ENCODE results near the gene CHN1. TPM values are rescaled to one million over a fixed set of nuclear protein-coding genes. Genes with fewer than 3 reads are reported as not detected.

Gene CHN1
- total RNA-seq, 1 donor from 2014 or later = 45.0 TPM

DNA sequence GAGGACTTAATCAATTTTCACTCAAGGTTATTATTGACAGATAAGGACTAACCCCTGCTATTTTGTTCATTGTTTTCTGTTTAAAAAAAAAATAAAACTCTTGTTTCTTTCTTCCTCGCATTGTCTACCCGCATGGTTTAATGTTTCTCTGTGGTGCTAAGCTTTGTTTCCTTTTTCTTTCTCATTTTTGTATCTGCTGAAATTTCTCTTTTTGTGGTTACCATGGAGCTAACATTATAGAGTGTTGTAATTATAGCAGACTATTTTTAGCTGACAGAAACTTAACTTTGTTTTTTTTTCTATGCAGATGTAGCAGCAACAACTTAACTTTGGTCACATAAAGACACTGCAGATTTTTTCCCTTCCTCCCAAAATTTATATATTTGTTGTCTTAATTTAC, 43.1 kb upstream of the CHN1 start:
- DNase-seq (ENCODE audit: low spot score) = no peak
- H3K27ac Mint-ChIP-seq = no peak overlapping the region
- no peak overlapping the region for H3K4me3 Mint-ChIP-seq
- Histone ChIP-seq H3K4me3 (no peak overlapping the region), H3K9ac (no peak overlapping the region), H3K4me2 (no peak overlapping the region), H3K27me3 (no peaks in the 10 kb centered on the region), H2AFZ (replicated peaks) (no peak overlapping the region), H3F3A (ENCODE audit: low read depth) (no peaks in the 10 kb centered on the region), H3K9me3 (ENCODE audit: low read depth) (no peaks in the 10 kb centered on the region), H3K36me3 (no peaks in the 10 kb centered on the region), H3K4me1 (no peaks in the 10 kb centered on the region), H4K20me1 (ENCODE audit: low read depth) (no peaks in the 10 kb centered on the region), H3K27ac (no peak overlapping the region), H3K79me2 (ENCODE audit: low read depth) (no peaks in the 10 kb centered on the region)
- no peaks in the 10 kb centered on the region for H3K36me3 Mint-ChIP-seq
- peaks cover 9% of the 10 kb centered on the region for H3K9me3 Mint-ChIP-seq
- H3K27me3 Mint-ChIP-seq (ENCODE audit: insufficient read depth, low read depth) = no peaks in the 10 kb centered on the region
- H3K4me1 Mint-ChIP-seq = no peaks in the 10 kb centered on the region
- TF ChIP-seq EZH2 (IDR thresholded peaks at IDR 0.05) = no peak
- TF ChIP-seq EZH2phosphoT487 (IDR thresholded peaks at IDR 0.05) = no peak
- TF ChIP-seq, protein P1, sequence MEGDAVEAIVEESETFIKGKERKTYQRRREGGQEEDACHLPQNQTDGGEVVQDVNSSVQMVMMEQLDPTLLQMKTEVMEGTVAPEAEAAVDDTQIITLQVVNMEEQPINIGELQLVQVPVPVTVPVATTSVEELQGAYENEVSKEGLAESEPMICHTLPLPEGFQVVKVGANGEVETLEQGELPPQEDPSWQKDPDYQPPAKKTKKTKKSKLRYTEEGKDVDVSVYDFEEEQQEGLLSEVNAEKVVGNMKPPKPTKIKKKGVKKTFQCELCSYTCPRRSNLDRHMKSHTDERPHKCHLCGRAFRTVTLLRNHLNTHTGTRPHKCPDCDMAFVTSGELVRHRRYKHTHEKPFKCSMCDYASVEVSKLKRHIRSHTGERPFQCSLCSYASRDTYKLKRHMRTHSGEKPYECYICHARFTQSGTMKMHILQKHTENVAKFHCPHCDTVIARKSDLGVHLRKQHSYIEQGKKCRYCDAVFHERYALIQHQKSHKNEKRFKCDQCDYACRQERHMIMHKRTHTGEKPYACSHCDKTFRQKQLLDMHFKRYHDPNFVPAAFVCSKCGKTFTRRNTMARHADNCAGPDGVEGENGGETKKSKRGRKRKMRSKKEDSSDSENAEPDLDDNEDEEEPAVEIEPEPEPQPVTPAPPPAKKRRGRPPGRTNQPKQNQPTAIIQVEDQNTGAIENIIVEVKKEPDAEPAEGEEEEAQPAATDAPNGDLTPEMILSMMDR (IDR thresholded peaks at IDR 0.05) = no peak

DNA sequence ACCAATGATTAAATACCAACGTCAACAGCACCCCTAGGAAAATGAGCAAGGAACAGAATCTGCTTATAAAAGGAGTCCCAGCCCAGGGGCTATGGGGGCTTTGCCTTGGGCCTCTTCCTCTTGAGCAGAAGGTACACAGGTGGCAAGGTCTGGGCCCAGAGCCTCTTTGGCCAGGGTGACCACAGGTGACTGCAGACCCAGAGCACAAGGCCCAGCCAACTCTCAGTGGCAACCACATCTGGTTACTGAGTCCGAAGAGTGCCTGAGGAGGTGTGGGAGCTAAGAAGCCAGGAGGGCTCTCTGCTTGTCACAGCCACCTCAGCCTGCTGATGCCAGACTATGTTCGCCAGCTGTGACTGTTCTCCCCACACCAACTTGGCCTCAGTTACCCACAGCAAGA, 34.3 kb upstream of the CHN1 start:
- Mint-ChIP-seq H3K4me1 (peaks cover 4% of the 10 kb centered on the region), H3K4me3 (no peak overlapping the region), H3K27me3 (ENCODE audit: insufficient read depth, low read depth) (peaks cover 8% of the 10 kb centered on the region), H3K36me3 (no peaks in the 10 kb centered on the region), H3K9me3 (peaks cover 6% of the 10 kb centered on the region), H3K27ac (no peak overlapping the region)
- no peaks in the 10 kb centered on the region for H3K36me3 ChIP-seq
- H3F3A ChIP-seq (ENCODE audit: low read depth) = no peaks in the 10 kb centered on the region
- H3K27me3 ChIP-seq = no peaks in the 10 kb centered on the region
- H3K9ac ChIP-seq = no peak overlapping the region
- H3K4me3 ChIP-seq = no peak overlapping the region
- H4K20me1 ChIP-seq (ENCODE audit: low read depth) = no peaks in the 10 kb centered on the region
- no peaks in the 10 kb centered on the region for H3K4me1 ChIP-seq
- H3K9me3 ChIP-seq (ENCODE audit: low read depth) = no peaks in the 10 kb centered on the region
- no peak for TF ChIP-seq EZH2phosphoT487 (IDR thresholded peaks at IDR 0.05)
- TF ChIP-seq, protein P1 (IDR thresholded peaks at IDR 0.05) = no peak
- no peak for TF ChIP-seq EZH2 (IDR thresholded peaks at IDR 0.05)
- no peaks in the 10 kb centered on the region for H3K79me2 ChIP-seq (ENCODE audit: low read depth)
- no peak overlapping the region for H3K27ac ChIP-seq
- no peak overlapping the region for H2AFZ ChIP-seq (replicated peaks)
- H3K4me2 ChIP-seq = no peak overlapping the region
- no peak for DNase-seq (ENCODE audit: low spot score)

DNA sequence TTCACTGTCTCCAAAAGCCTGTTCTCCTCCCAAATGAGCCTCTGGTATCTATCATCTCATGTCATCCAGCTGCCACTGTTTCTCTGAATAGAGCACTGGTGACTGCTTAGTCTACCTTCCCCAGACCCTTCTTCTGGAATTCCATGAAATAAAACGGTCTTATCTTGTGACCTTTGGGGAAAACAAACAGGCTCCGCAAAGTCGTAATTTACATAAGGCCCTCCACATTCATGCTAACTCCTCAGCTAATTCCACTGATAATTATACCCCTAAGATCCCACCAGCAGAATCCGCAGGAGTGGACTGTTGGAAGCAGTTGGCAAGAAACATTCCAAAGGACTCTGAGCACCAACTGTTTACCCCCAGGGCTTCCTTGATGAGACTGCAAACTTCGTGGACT, 33.9 kb upstream of the CHN1 start:
- H2AFZ ChIP-seq (replicated peaks) = no peak overlapping the region
- Mint-ChIP-seq H3K27ac (no peak overlapping the region), H3K36me3 (no peaks in the 10 kb centered on the region), H3K4me3 (no peak overlapping the region), H3K27me3 (ENCODE audit: insufficient read depth, low read depth) (peaks cover 8% of the 10 kb centered on the region), H3K9me3 (peaks cover 6% of the 10 kb centered on the region), H3K4me1 (peaks cover 4% of the 10 kb centered on the region)
- H3F3A ChIP-seq (ENCODE audit: low read depth) = no peaks in the 10 kb centered on the region
- no peak overlapping the region for H3K9ac ChIP-seq
- no peak for TF ChIP-seq EZH2phosphoT487 (IDR thresholded peaks at IDR 0.05)
- TF ChIP-seq, protein P1 (IDR thresholded peaks at IDR 0.05) = no peak
- TF ChIP-seq EZH2 (IDR thresholded peaks at IDR 0.05) = no peak
- H3K4me2 ChIP-seq = no peak overlapping the region
- no peak for DNase-seq (ENCODE audit: low spot score)
- no peaks in the 10 kb centered on the region for H3K36me3 ChIP-seq
- no peaks in the 10 kb centered on the region for H3K27me3 ChIP-seq
- no peaks in the 10 kb centered on the region for H3K79me2 ChIP-seq (ENCODE audit: low read depth)
- no peaks in the 10 kb centered on the region for H4K20me1 ChIP-seq (ENCODE audit: low read depth)
- no peaks in the 10 kb centered on the region for H3K4me1 ChIP-seq
- no peak overlapping the region for H3K27ac ChIP-seq
- no peaks in the 10 kb centered on the region for H3K9me3 ChIP-seq (ENCODE audit: low read depth)
- H3K4me3 ChIP-seq = no peak overlapping the region

Data from neural progenitor cell (in vitro differentiated cells).